Vagina (tissue), 2 donors: ENCODE data around the gene GLT8D1.

ENCODE experiments used
- CTCF ChIP-seq, 3 experiments: fragments of 450-650 bp in 2 of 3; fragments of 200-600 bp in 1 of 3; sonication (generic) in 1 of 3; IDR thresholded peaks; one replicate each; pipeline ENCODE4 v1.5.1; 2017 to 2019; ENCODE audit warnings: antibody characterized with exemption in 3 of 3, mild to moderate bottlenecking in 2 of 3, moderate library complexity in 2 of 3
- POLR2A ChIP-seq, 2 donors: fragments of 450-650 bp; IDR thresholded peaks; one replicate each; pipeline ENCODE4 v1.6.1; 2017; ENCODE audit warnings: antibody characterized with exemption in 2 of 2, mild to moderate bottlenecking in 2 of 2, moderate library complexity in 2 of 2
- POLR2AphosphoS5 ChIP-seq, 2 donors: sonication (generic); formaldehyde crosslinking; IDR thresholded peaks; one replicate each; pipeline ENCODE4 v1.9.0; 2017; ENCODE audit warnings: antibody characterized with exemption in 2 of 2, mild to moderate bottlenecking in 2 of 2, low read depth in 1 of 2; ENCODE audit not compliant: insufficient read depth in 1 of 2

- no peak for TF ChIP-seq CTCF (IDR thresholded peaks at IDR 0.05)
- TF ChIP-seq POLR2AphosphoS5 (IDR thresholded peaks at IDR 0.05; ENCODE audit: insufficient read depth in 1 of 2, low read depth in 1 of 2) = no peak
- no peak for TF ChIP-seq POLR2A (IDR thresholded peaks at IDR 0.05)
These were observed 37.6 kb upstream of the GLT8D1 start for GRCh38 chr3:52743152-52743551.
